Stimulated activated CD4-positive, alpha-beta T cell treated with anti-CD3 and anti-CD28 coated beads, Interleukin-2, amount 100 ng/mL, for 24 hours (primary cell): Measurements from ENCODE around the gene C15orf39.

Source experiments
- DNase-seq, 2 donors: peaks; one replicate each; pipeline ENCODE4 v3.0.0-alpha.2; 2020

The C15orf39 gene

DNA sequence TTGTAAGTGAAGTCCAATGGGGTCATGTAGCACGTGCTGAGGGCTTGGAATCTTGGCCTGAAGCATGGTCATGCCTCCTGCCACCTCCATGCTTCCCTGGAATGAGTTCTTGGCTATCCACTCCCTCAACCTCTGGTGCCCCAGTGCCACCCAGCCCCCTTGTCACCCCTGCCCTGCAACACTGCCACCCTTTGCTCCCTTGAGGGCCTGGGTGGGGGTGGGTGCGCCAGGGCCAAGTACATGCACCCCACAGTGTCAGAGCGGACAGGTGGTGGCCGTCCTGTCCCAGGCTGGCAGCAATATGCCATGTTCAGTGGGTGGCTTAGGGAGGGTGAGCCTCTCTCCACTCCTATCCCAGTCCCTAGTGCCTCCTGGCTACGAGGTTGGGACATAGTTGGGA is 27.6 kb upstream of the C15orf39 start:
- DNase-seq: no peak

DNA sequence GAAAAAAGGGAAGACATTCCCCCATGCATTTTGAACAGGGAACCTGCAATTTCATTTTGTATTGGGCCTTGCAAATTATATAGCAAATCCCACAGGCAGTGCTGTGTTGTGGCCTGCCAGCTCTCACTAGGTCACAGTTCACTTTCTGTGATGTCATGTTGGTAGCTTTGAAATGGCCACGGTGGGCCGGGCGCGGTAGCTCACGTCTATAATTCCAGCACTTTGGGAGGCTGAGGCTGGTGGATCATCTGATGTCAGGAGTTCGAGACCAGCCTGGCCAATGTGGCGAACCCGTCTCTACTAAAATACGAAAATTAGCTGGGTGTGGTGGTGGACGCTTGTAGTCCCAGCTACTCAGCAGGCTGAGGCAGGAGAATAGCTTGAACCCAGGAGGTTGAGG is 27.0 kb upstream of the C15orf39 start:
- no peak for DNase-seq

DNA sequence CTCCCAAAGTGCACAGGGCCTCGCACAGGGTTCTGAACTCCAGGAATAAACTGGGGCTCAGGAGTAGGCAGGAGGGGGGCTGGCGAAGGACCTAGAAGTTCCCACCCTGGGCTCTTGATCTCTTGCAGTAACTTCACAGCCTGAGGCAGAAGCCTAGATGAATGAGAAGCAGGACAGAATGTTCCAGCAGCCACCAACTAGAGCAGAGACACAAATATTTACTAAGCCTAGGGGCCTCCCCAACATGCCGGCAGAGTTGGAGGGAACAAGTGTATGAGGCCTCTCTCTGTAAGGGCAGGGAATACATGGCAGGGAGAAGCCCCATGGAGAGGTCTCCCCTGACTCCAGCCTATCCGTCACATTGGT is 25.3 kb upstream of the C15orf39 start:
- no peak for DNase-seq

DNA sequence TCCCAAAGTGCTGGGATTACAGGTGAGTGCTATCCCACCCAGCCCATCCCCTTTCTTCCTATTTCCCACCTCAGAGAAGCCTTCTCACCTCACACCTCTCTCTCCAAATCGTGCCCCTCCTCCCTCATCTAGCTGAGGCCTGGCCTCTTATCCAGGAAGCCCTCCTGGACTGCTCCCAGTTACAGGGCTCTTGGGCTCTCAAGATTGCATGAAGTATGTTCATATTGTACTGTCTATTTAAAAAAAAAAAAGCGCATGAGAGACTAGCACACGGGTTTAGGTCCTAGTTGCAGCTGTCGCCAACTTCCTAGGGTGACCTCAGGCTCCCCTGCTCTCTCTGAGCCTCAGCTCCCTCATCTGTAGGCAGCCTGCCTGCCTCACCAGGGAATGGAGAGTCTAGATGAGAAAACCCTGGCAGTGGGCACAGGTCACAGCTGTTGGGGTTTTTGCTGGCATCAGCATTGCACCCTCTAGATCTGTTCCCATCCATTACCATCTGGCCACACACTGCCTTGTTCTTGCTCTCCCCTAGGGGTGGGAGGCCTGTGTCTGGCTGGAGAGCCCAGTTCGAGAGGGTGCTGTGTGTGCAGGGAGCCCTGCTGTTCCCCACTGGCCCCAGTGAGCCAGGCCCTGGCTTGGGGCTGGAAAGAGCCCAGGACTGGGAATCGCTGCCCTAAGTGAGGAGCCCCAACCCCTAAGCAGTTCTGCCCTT is 24.2 kb upstream of the C15orf39 start:
- no peak for DNase-seq

DNA sequence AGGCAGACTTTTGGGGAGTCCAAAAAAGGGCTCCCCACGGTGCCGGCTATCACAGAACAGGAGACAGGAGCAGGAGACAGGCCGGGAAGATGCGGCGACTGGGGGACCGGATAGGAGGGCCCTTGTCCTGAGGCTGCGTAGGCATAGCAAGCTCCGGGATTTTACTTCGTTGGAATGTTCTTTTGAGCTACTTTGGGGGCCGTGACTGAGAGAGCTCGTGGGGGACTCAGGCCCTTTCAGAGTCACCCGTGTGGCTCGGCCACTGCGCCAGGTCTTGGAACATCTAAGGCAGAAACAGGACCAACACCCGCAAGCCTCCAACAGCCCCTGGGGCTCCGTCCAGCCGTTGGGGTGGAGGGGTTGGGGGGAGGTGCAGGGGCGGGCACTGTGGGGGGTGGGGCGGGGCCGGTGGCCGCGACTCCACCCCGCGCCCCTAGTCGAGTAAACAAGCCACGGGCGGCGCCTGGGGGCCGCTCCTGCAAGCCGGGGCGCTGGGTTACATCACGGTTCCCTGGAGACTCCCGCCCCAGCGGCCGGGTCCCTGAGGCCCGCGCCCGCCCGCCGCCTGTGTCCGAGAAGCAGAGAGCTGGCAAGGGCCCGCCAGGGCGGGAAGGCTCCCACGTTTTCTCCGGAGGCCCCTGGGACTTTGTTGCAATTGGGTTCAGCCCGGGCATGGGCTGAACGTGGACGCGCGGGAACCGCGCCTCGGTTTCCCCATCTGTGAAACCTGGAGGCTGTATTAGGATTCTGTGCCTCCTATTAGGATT is 23.3 kb upstream of the C15orf39 start:
- peak in 1 of 2 donors; percentile 19 for DNase-seq

DNA sequence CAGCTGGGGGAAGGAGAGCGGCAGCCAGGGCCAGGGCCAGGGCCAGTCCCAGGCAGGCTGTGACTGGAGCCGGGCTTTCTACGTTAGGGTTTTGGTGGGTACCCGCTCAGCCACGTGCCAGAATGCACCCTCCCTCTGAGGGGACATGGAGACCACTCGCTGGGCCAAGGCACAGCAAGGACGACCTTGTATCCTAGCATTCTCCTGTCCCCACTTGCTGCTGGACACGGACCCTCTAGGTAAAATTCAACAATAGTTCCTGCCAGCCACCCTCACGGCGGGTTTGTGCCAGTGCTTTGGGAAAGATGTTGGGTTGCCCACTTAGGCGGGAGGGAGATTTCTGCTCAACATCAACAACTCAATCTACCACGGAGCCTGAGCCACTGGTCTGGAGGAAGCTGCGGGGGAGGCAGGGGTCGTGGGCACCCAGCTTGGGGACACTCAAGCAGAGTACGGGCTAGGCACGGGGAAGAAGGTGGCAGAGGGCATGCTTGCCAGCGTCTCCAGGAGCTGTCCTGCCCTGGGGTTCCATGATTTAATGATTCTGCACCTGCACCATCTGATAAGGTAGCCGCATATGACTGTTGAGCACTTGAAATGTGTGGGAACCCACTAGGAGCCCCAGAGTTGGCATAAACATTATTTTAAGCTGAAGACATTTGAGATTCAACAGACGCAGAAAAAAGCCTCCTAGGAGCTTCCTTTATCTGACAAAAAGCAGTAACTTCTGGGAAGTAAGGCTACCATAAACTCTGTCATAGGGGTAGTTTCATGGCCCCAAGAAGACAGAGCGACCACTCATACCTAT is 22.5 kb upstream of the C15orf39 start:
- DNase-seq: no peak

DNA sequence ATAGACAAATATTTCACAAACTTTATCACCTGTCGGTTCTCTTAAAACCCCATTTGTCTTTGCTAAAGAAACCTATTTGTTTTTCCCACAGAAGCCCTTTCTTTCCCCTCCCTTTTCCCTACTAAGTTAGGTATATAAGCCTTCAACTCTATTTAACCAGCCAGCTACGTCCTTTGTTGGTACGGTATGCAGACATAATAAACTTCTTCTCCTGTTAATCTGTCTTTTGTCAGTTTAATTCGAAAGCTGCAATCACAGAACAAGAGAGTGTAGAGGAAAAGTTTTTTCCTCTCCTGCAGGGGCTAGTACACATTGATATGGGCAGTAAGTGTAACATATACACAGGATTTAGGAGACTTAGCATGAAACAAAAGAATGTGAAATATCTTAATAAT is 21.9 kb upstream of the C15orf39 start:
- DNase-seq: no peak

DNA sequence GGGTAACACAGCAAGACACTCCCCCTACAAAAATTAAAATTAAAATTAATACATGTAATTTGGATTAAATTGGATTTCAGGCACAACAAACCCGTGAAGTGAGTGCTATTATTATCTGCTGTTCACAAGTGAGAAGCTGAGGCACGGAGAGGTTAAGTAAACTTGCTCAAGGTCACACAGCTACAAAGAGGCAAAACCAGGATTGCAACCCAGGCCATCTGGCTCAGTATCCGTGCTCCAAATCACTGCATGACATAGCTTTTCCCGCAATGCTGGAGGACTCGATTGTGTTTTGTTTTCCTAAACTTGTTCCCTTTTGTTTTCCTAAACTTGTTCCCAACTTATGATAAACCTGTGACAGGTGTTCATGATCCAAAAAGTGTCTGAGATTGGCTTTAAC is 19.9 kb upstream of the C15orf39 start:
- no peak for DNase-seq

DNA sequence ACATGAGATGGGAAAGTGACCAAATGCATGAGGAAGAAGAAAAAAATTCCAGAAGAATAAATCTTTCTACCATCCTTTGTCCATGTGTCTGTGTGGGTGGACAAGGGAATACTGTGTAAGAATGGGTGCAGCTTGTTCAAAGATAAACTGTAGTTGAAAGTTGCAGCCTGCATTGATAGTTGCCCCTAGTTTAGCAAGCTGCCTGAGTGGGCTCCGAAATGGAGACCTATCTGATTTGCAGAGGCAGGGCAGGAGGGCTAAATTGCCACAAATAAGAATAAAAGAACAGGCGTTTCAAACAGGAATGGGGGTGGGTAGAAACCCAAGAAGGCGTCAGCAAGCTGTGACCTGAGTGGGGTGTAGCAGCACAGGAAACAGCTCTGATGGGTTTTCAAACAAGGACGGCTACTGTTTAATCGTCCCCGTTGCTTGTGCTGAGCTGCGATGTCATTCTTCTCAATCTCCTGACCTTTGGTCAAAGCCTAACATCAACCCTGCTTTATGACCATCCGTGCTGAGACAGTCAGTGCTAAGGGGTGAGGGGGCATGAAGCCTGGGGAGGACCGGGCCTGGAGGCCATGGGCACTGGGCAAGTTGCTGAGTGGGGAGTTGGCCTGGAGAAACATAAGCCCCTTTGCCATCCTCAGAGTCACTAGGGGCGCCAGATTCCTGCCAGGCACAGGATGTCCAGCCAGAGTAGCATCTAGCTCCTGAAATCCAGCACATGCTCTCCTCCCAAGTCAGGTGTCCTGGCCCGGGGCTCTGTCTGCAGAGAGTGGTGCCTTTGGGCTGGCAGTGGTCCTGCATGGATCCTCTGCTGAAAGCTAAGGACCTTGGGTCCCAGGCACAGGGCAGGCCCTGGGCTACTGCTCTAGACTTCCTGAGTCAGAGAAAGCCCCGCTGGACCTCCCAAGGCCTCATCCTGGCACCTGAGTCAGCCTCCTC is 19.2 kb upstream of the C15orf39 start:
- no peak for DNase-seq

DNA sequence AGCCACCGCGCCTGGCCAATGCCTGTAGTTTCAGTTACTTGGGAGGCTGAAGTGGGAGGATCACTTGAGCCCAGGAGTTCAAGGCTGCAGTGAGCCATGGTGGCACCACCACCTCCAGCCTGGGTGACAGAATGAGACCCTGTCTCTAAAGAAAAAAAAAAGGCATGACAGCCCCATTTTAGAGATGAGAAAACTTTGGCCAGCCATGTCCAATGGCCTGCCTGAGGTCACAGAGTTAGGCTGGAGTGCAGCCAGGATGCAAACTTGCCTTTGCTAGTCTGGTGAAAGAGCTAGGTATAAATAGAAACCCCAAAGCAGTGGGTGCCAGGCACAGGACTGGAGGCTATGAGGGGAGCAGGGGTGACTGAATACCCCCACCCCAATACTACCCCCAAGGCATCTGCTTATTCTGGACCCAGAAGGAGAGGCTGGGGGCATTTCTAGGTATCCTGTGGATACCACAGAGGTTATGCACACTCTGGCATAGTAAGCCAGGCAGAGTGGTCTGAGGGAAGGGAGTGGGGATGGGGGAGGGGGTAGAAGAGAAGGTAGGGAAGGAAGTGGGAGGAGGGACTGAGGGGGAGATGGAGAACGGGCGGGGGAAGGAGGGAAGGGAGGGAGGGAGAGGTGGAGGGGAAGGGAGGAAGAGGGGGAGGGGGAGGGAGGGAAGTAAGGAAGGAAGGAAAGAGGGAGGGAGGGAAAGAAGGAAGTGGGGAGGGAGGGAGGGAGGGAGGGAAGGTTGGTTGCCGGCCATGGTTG is 16.2 kb upstream of the C15orf39 start:
- no peak for DNase-seq

DNA sequence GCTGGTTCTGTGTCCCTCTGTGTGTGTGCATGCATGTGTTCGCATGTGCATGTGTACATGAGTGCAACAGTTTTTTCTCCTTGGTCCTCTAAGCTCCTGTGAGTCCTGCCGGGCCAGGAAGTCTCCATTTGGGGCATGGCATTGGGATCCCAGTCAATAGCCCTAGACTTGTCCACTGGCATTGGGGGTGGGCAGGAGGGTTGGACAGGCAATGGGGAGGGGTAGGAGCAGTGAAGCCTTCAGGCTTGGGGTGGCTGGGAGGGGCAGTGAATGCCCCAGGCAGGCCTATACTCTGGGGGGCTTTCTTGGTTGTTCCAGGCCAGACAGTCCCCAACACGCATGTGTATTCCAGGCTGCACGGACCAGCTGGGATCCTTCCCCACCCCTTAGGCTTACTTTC is 15.6 kb upstream of the C15orf39 start:
- no peak for DNase-seq

DNA sequence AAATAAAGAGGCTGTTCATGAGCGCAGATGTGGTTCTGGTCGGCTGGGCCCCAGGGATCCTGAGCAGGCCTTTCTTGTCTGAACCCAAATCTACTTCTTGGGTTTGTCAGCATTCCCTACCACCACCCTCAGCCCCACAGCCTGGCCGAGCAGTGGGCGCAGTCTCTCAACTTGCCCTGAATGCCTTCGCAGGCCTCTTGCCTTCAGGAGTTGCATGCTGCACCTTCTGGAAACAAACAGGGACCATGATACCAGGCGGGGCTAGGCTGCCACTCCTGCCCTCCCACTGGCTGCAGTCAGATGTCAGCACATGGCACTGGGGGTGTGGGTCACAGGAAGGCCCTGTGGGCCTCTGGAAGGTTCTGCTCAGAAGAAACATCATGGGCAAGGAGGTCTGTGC is 13.2 kb upstream of the C15orf39 start:
- no peak for DNase-seq

DNA sequence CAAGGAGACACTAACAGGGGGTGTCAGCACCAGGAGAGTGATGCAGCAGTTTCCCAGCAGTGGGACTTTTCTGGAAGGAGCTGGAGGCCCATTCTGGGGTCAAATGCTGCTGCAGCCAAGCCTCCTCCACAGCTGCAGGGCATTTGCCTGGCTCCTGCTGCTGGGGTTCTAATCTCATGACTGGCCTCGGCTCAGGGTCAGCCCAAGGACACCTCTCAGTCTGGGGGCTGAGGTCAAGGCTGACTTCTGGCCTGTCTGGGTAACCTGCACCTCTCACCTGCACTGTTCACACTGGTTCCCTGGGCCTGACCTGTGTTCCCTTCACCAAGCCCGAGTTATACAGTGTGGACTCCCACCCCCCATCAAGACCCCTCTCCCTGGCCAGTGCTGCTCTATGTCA is 10.4 kb upstream of the C15orf39 start:
- no peak for DNase-seq

DNA sequence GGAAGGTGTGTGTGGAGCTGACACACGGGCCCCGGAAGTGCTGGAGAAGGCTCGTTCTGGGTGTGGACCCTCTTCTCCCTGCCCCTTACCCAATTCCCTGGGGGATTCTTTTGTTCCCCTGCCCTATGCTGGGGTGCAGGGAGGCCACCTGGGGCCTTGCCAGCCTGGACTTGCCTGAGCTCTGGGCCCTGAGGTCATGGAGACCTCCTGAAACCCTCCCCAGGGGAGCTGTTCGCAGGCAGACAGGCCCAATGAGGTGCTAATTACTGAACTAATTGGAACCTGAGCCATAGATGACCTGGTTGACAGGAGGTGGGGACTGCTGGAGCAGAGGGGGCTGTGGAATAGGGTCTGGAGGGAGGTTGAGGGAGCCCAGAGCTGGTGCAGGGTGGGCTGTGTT is 9.4 kb upstream of the C15orf39 start:
- DNase-seq: no peak

DNA sequence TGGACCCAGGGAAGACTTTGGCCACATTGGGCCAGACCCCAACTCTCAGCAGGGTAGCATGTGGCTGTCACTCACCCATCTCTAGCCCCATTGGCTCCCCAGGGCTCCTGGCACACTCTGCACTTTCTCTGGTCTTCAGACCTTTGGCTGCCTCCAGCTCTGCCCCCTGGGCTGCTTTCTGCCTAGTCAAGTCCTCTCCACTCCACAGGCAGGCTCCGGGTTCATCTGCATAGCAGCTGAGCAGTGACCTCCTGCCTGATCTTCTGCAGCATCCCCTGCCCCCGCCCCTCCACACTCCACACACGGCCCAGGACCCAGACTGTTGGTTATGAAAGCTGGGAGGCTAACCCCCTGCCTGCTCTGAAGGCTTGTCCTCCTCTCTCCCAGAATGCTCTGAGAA is 8.4 kb upstream of the C15orf39 start:
- DNase-seq: no peak

DNA sequence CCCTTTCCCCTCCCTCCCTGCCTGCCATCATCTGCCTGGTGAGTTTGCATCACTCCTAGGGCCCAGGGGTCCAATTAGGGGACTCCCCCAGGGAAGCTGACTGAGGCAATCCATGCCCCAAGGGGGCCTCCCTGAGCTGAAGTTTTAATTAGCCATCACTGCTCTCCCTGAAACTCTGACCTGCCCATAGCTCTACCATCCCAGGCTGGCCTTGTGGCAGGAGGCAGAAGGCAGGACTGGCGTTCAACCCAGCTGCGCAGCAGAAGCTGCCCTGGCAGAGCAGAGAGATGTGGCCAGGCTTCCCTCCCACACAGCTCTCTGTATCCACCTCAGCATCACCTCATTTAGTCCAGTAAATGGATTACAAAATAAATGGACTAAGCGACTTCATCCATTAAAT is 7.7 kb upstream of the C15orf39 start:
- no peak for DNase-seq

DNA sequence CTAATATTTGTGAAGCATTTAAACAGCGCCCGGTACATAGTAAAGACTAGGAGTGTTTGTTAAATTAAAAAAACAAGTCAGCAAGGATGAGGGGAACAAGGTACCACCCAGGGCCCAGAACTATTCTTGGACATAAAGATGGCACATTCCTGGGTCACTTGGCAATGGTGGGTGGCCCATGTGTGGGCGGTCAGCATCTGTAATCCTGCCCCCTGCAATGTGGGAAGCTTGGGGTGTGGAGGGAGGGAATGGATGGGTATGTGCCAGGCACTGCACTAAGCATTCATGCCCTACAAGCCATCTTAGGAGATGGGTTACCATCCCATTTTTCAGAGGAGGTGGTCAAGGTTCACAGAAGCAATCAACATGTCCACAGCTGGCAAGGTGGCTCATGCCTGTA is 7.3 kb upstream of the C15orf39 start:
- no peak for DNase-seq

DNA sequence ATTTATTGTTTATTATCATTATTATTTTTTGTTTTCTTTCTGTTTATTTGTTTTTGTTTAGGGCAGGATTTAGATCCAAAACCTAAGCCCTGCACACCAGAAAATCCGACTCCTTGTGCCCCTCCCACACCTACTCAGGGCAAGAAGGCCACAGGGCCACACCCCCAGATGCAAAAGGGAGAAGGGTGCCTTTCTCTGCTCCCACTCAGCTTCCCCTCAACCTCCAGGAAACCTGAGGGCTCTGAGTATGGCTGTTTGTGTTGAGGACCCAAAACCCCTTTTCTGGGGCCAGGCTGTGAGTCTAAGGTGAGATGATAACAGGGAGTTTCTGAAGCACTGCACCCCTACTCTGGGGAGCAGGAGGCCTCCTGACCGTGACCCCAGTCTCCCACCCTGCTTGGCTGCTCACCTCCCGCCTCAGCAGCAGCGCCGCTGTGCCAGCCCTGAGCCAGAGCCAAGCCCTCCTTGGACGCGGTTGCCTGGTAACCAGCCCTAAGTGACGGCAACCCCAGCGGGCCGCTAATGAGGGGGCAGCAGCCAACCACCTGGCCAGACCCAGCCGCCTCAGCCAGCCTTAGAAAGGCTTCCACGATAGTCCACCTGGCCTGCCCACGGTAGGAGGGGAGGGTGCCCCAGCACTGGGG is 6.4 kb upstream of the C15orf39 start:
- no peak for DNase-seq

DNA sequence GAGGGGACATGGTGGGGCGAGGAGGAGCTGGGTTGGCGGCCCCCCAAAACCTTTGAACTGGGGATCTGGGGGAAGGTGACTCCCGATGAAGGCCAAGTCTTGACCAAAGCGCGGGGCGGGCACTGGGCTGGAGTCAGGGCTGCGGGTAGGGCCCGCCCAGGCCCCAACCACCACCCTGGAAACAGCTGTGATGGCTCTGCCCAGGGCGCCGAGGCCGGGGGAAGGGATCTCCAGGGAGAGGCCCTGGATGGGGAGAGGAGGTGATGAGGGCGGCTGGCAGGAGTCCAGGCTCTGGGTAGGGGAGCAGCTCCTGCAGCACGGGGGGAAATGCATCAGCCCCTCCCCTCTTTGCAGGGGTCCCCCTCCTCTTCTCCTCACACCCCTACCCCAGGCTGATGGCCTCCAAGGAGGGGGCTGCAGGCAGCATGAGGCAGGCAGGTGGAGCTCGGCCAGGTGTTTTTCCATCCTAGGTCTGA is 5.9 kb upstream of the C15orf39 start:
- DNase-seq: no peak

DNA sequence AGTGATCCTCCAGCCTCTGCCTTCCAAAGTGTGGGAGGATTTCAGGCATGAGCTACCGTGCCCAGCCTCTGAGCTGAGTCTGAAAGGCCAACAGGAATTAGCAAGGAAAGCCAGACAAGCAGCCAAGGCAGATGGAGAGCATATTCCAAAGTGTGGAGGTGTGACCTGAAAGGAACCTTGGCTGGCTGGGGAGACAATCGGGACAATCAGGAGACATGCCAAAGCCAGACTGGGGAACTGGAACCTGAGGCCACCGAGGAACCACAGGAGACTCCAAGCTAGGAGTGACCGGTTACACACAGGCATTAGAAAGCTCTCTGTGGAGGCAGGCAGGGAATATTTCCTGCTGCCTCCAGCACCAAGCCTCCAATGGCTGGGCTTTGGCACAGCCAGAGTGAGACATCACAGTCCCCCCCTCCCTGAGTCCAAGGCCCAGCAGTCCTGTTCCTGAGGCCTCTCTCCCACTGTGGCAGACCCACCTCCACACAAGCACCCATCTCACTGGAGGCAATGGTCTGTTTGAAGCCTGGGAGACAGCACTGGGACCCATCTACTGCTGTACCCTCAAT is 4.5 kb upstream of the C15orf39 start:
- DNase-seq: no peak
